Dedifferentiated amniotic fluid mesenchymal stem cell (primary cell): Measurements from ENCODE around the gene GPER1.
"Not testable (repeated sequence)": the region's sequence is repeated elsewhere in the genome, so short reads cannot be mapped to it uniquely, and the experiment has no call there.

ENCODE experiments used
- DNase-seq: peaks from one replicate; pipeline ENCODE4 v3.0.0-alpha.2; 2016; ENCODE audit errors: extremely low spot score

The GPER1 gene

GRCh38 chr7:1087952-1088920 lies at the start of gene GPER1:
Gene GPER1, plus strand, starts transcription at chr7:1088113. Its CDS starts 3,616 bp downstream, at chr7:1091729.
- peak; percentile 40 for DNase-seq

GRCh38 chr7:1040233-1040632 lies 47.7 kb upstream of the GPER1 start:
- not testable (repeated sequence) for DNase-seq

- no peak for DNase-seq
Measured at GRCh38 chr7:1040790-1041189, 47.1 kb upstream of the GPER1 start.

- no peak for DNase-seq
Measured at GRCh38 chr7:1041551-1042491, 46.1 kb upstream of the GPER1 start.

GRCh38 chr7:1042492-1042833 lies 45.5 kb upstream of the GPER1 start:
- no peak for DNase-seq

GRCh38 chr7:1043552-1044188 lies 44.2 kb upstream of the GPER1 start:
- no peak for DNase-seq

GRCh38 chr7:1044189-1045068 lies 43.5 kb upstream of the GPER1 start, which contains the start of gene GPR146:
Gene GPR146, plus strand, starts transcription at chr7:1044546. Its CDS starts 12,970 bp downstream, at chr7:1057516.
- DNase-seq: peak; percentile 98

GRCh38 chr7:1045069-1046063 lies 42.5 kb upstream of the GPER1 start:
- DNase-seq: no peak

GRCh38 chr7:1046722-1047679 lies 40.9 kb upstream of the GPER1 start:
- no peak for DNase-seq

- DNase-seq: no peak
Measured at GRCh38 chr7:1049006-1049741, 38.7 kb upstream of the GPER1 start.

- DNase-seq: no peak
Measured at GRCh38 chr7:1049801-1050200, 38.1 kb upstream of the GPER1 start.

- DNase-seq: no peak
Measured at GRCh38 chr7:1050254-1050906, 37.5 kb upstream of the GPER1 start.

- DNase-seq: no peak
Measured at GRCh38 chr7:1050956-1051690, 36.8 kb upstream of the GPER1 start.

- no peak for DNase-seq
Measured at GRCh38 chr7:1052031-1052818, 35.7 kb upstream of the GPER1 start.

GRCh38 chr7:1053002-1053411 lies 34.9 kb upstream of the GPER1 start:
- DNase-seq: no peak
